ENCODE results near the gene MPRIP. TPM values are rescaled to one million over a fixed set of nuclear protein-coding genes. Genes with fewer than 3 reads are reported as not detected.

Gene MPRIP
- total RNA-seq, 1 experiment from 2014 or later, result 140 TPM

DNA sequence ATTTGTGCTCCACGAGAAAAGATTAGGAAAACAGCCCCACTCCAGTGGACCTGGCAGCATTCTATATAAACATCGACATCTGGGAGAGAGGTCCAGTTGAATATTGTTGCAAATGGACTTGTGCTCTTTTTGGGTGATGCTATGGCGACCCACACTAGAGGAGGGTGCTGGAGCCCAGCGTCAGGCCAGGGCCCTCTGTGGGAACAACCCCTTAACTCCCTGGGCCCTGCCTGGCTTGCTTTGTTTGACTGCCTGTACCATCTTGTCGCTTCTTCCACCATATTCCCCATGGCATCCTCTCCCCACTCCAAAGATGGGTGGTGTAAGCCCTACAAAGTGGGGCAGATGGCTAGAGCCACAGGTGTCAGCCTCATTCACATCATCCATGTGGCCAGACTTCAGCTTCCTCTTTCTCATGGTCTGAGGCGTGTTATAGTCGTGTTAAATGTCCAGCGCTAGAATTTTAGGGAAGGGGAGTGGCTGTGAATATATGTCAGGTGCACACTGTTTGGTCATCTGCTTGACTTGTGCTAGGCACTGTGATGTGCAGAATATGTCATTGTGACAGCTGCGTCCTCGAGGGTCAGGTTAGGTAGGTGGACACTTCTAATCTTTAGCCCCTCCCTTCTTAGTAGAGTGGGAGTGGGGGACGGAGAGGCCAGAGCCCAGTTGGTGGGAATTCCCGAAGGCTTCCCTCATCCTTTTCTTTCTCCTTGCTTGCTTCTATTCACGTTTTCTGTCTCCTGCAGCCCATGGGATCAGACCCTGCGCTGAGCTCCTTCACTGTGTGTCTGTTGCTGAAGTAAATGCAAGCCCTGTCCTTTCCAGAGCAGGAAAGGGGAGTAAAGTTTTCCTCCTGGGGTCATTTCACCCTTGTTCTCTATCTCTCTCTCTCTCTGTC lies 49.8 kb downstream of the MPRIP start (continued):
- TF ChIP-seq ZNF425 (CRISPR knock-in tag; conservative IDR thresholded peaks at IDR 0.05) (no peak), HMGA2 (CRISPR knock-in tag; IDR thresholded peaks at IDR 0.05) (no peak), RELA (CRISPR knock-in tag; IDR thresholded peaks at IDR 0.05; ENCODE audit: borderline replicate concordance) (no peak), CDX4 (CRISPR knock-in tag; IDR thresholded peaks at IDR 0.05; ENCODE audit: borderline replicate concordance) (no peak), JUN (CRISPR knock-in tag; IDR thresholded peaks at IDR 0.05) (no peak)
- TF ChIP-seq, protein P1, sequence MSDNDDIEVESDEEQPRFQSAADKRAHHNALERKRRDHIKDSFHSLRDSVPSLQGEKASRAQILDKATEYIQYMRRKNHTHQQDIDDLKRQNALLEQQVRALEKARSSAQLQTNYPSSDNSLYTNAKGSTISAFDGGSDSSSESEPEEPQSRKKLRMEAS (CRISPR knock-in tag; IDR thresholded peaks at IDR 0.05), result no peak

DNA sequence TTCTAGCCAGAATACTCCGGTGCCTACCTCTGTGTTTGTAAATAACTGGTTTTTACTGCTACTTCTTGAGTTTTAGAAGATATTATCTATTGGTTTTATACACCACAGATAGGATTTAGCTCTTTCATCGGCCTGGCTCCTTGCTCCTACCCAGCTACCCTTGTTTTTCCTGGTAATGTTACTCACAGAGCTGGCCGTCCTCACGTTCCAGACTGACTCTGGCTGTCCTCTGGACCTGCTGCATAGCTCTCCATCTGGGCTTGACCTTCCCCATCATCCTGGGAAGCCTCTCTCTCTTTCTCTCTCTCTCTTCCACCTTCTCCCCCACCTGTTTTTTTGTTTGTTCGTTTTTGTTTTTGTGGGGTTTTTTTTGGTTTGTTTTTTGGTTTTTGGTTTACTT lies 51.5 kb downstream of the MPRIP start:
- TF ChIP-seq ZNF425 (CRISPR knock-in tag; conservative IDR thresholded peaks at IDR 0.05) (no peak), NFATC4 (CRISPR knock-in tag; IDR thresholded peaks at IDR 0.05) (no peak), TEAD1 (CRISPR knock-in tag; IDR thresholded peaks at IDR 0.05) (no peak)
- Mint-ChIP-seq H3K27ac (peak overlapping the region; percentile 79), H3K4me1 (peaks cover 58% of the 10 kb centered on the region), H3K9me3 (no peaks in the 10 kb centered on the region), H3K27me3 (ENCODE audit: low read depth) (no peaks in the 10 kb centered on the region), H3K4me3 (no peak overlapping the region), H3K36me3 (peaks cover 4% of the 10 kb centered on the region; the same call in 1 of the 2 replicates)
- ATAC-seq (no peak), DNase-seq (ENCODE audit: low spot score) (no peak)
- POLR2A ChIA-PET, result no interaction called here
- CTCF ChIA-PET, result interaction anchor here (0.5 to 3.1 kb wide), 4 partner anchors 29 to 102 kb away, joined by 3 to 21 read pairs (median 4); no protein-coding TSS in a partner anchor

GRCh38 chr17:17096438-17097178 lies 54.4 kb downstream of the MPRIP start:
- CTCF ChIA-PET, result no interaction called here

More at GRCh38 chr17:17096438-17097178, 54.4 kb downstream of the MPRIP start:
- no peaks in the 10 kb centered on the region for H3K9me3 Mint-ChIP-seq
- POLR2A ChIA-PET, result no interaction called here
- H3K4me1 Mint-ChIP-seq, result peaks cover 58% of the 10 kb centered on the region
- peaks cover 4% of the 10 kb centered on the region; the same call in 1 of the 2 replicates for H3K36me3 Mint-ChIP-seq
- no peak overlapping the region for H3K4me3 Mint-ChIP-seq
- ATAC-seq (peak; percentile 40), DNase-seq (ENCODE audit: low spot score) (no peak)
- TF ChIP-seq CREM (CRISPR knock-in tag; IDR thresholded peaks at IDR 0.05) (no peak), PREB (CRISPR knock-in tag; IDR thresholded peaks at IDR 0.05; ENCODE audit: borderline replicate concordance) (no peak), CDX4 (CRISPR knock-in tag; IDR thresholded peaks at IDR 0.05; ENCODE audit: borderline replicate concordance) (no peak), PRDM15 (CRISPR knock-in tag; IDR thresholded peaks at IDR 0.05) (no peak), HMGA2 (CRISPR knock-in tag; IDR thresholded peaks at IDR 0.05) (no peak), E2F4 (CRISPR knock-in tag; IDR thresholded peaks at IDR 0.05; ENCODE audit: borderline replicate concordance, low read depth) (no peak)
- TF ChIP-seq, protein P2, sequence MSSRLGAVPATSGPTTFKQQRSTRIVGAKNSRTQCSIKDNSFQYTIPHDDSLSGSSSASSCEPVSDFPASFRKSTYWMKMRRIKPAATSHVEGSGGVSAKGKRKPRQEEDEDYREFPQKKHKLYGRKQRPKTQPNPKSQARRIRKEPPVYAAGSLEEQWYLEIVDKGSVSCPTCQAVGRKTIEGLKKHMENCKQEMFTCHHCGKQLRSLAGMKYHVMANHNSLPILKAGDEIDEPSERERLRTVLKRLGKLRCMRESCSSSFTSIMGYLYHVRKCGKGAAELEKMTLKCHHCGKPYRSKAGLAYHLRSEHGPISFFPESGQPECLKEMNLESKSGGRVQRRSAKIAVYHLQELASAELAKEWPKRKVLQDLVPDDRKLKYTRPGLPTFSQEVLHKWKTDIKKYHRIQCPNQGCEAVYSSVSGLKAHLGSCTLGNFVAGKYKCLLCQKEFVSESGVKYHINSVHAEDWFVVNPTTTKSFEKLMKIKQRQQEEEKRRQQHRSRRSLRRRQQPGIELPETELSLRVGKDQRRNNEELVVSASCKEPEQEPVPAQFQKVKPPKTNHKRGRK (CRISPR knock-in tag; IDR thresholded peaks at IDR 0.05; ENCODE audit: borderline replicate concordance), result no peak
- no peaks in the 10 kb centered on the region for H3K27me3 Mint-ChIP-seq (ENCODE audit: low read depth)
- peak overlapping the region; percentile 87 for H3K27ac Mint-ChIP-seq
